Endothelial cell of umbilical vein (primary cell): Measurements from ENCODE around the gene UNKL. TPM values are rescaled to one million over a fixed set of nuclear protein-coding genes. Genes with fewer than 3 reads are reported as not detected.

Source experiments
- BruUV-seq: library from RNA; stranded (reverse); fragments of 400-500 nt; replicated peaks from 2 replicates; lab custom pipeline; 2021; lab: Mats Ljungman, UMichigan
- CTCF ChIA-PET: fragments of 300-600, 350-600 bp; sonication (Branson Sonifier 250); formaldehyde crosslinking; loops from one replicate; lab custom pipeline; 2021; ENCODE audit warnings: antibody characterized with exemption, inconsistent platforms; lab: Charles Lee
- POLR2A ChIA-PET: fragments of 300-600, 350-600 bp; sonication (Branson Sonifier 250); formaldehyde crosslinking; loops from one replicate; lab custom pipeline; 2021; ENCODE audit warnings: antibody characterized with exemption, inconsistent platforms; lab: Charles Lee
- DNase-seq: peaks from one replicate; pipeline ENCODE4 v3.0.0-alpha.2; 2011; ENCODE audit warnings: low read depth, low spot score
- FAIRE-seq: peaks from 2 replicates; lab custom pipeline; 2011; peaks lifted over from hg19 to GRCh38; lab: Jason Lieb, UNC
- H2AFZ ChIP-seq: 2 replicates; pipeline ENCODE4 v1.6.0; 2012; ENCODE audit warnings: low read depth, low read length, control low read depth, inconsistent platforms
- H3K27ac ChIP-seq: 2 replicates; pipeline ENCODE4 v1.5.1; 2011; ENCODE audit warnings: low read depth, mild to moderate bottlenecking, control low read depth, low read length, moderate library complexity; ENCODE audit not compliant: insufficient read depth
- H3K27me3 ChIP-seq, 2 experiments: 2 replicates each; pipeline versions ENCODE4 v1.6.0 to v1.6.1; 2011; ENCODE audit warnings: low read length in 2 of 2, mixed read lengths in 1 of 2; ENCODE audit not compliant: control insufficient read depth in 2 of 2, insufficient read depth in 2 of 2
- H3K36me3 ChIP-seq, 2 experiments: 2 replicates in 1 of 2; 3 replicates in 1 of 2; pipeline ENCODE4 v1.5.1; 2011; ENCODE audit warnings: low read length in 2 of 2, mild to moderate bottlenecking in 1 of 2, moderate library complexity in 1 of 2; ENCODE audit not compliant: control insufficient read depth in 2 of 2, insufficient read depth in 2 of 2; ENCODE audit errors: extremely low read depth in 1 of 2
- H3K4me1 ChIP-seq: 3 replicates; pipeline ENCODE4 v1.5.1; 2011; ENCODE audit warnings: mild to moderate bottlenecking, low read length; ENCODE audit not compliant: control insufficient read depth, insufficient read depth; ENCODE audit errors: extremely low read depth
- H3K4me2 ChIP-seq: 2 replicates; pipeline ENCODE4 v1.6.1; 2011; ENCODE audit warnings: low read length, control low read depth, mixed read lengths; ENCODE audit not compliant: insufficient read depth
- H3K4me3 ChIP-seq, 3 experiments: fragments of 200-600 bp in 1 of 3; sonication (generic), shearing (Covaris generic) in 1 of 3; replicated peaks in 1 of 3; 2 replicates each; pipeline ENCODE4 v1.5.1; 2011 to 2016; ENCODE audit warnings: control low read depth in 3 of 3, low read length in 3 of 3, mild to moderate bottlenecking in 2 of 3, inconsistent platforms in 1 of 3, low read depth in 1 of 3, moderate library complexity in 1 of 3; ENCODE audit not compliant: insufficient read depth in 1 of 3
- H3K79me2 ChIP-seq: 2 replicates; pipeline ENCODE4 v1.6.0; 2012; ENCODE audit warnings: low read length, inconsistent platforms; ENCODE audit not compliant: control insufficient read depth, insufficient read depth
- H3K9ac ChIP-seq: replicated peaks from 2 replicates; pipeline ENCODE3; 2011; ENCODE audit warnings: low read length, control low read depth; ENCODE audit not compliant: insufficient read depth; ENCODE audit errors: extremely low read depth
- H3K9me1 ChIP-seq: replicated peaks from 3 replicates; pipeline ENCODE4 v1.6.0; 2011; ENCODE audit warnings: mild to moderate bottlenecking, low read length; ENCODE audit not compliant: control insufficient read depth, insufficient read depth; ENCODE audit errors: extremely low read depth
- H3K9me3 ChIP-seq: replicated peaks from 2 replicates; pipeline ENCODE4 v1.5.1; 2012; ENCODE audit warnings: low read length, inconsistent platforms; ENCODE audit not compliant: control insufficient read depth, insufficient read depth
- H4K20me1 ChIP-seq: replicated peaks from 2 replicates; pipeline ENCODE3; 2011; ENCODE audit warnings: mild to moderate bottlenecking, low read length; ENCODE audit not compliant: control insufficient read depth, insufficient read depth; ENCODE audit errors: extremely low read depth
- FOS ChIP-seq: IDR thresholded peaks from 2 replicates; pipeline ENCODE4 v1.6.1; 2011; ENCODE audit warnings: mild to moderate bottlenecking, low read length, moderate library complexity, borderline replicate concordance; ENCODE audit not compliant: insufficient read depth
- MAX ChIP-seq: IDR thresholded peaks from 2 replicates; pipeline ENCODE4 v1.6.1; 2011; ENCODE audit not compliant: insufficient read depth, insufficient read length
- POLR2A ChIP-seq: IDR thresholded peaks from 2 replicates; pipeline ENCODE4 v1.6.1; 2012; ENCODE audit warnings: low read depth, mild to moderate bottlenecking, control low read depth, low read length
- dilution Hi-C: fragments of 300-500 bp; cut with MboI; formaldehyde crosslinking; loops from one replicate; pipeline ENCODE4 v1.15.0; 2019; ENCODE audit warnings: low sequenced_read_pairs; ENCODE audit not compliant: extremely low pct_ligation_motif_present
- intact Hi-C: fragments of 100-400 bp; cut with micrococcal nuclease; formaldehyde crosslinking; loops from one replicate; pipeline ENCODE4 v1.10.0; 2022
- polyA plus RNA-seq, 4 experiments: library from polyadenylated mRNA; depleted of rRNA in 3 of 4; stranded (reverse) in 3 of 4; unstranded in 1 of 4; fragments of >200 nt; gene quantifications; 2 replicates each; pipeline versions ENCODE4 v1.2.1 to v1.2.3, GENCODE V29; 2011 to 2012; ENCODE audit warnings: missing spikeins in 1 of 4
- total RNA-seq: library from RNA; stranded (reverse); gene quantifications from 2 replicates; pipeline ENCODE4 v1.2.3, GENCODE V29; 2021
- TF ChIP-seq, protein P1 (sequence below), 2 donors: IDR thresholded peaks; 1 replicate in 1 of 2; 2 replicates in 1 of 2; pipeline ENCODE4 v1.5.1; 2011; ENCODE audit warnings: low read length in 2 of 2, mild to moderate bottlenecking in 2 of 2, moderate library complexity in 2 of 2, control low read depth in 1 of 2, inconsistent platforms in 1 of 2, low read depth in 1 of 2; ENCODE audit not compliant: insufficient read depth in 1 of 2; ENCODE audit errors: extremely low read depth in 1 of 2

Gene UNKL
- total and polyA plus RNA-seq, 2 donors (not counting 3 experiments of a cell fraction or from before 2014, with no cell fraction given): 17.1 to 32.8 TPM

DNA sequence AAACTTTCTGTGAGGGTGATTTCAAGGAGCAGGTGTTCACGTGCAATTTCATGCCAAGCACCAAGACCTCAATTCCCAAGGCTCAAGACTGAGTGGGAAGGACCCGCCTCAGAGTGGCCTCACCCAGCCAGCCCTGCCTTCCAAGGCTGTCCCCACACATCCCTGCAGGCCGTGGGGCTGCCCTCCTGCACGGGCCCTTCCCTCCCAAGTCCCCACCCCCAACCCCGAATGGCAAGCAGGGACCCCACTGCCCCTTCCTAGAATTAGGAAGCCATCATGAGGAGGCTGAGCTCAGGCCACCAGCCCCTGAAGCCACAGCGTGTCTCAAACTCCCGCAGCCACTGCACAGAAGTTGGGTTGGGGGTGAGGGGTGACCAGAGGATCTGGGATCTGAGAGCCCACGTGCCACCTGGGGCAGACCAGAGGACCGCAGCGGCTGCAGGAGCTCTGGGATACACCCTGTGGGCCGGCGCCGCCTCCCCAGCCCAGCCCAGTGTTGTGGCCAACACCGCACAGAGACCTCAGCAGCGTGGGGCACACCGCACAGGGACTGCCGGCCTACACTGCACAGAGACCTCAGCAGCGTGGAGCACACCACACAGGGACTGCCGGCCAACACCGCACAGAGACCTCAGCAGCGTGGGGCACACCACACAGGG is 42.1 kb downstream of the UNKL start:
- TF ChIP-seq MAX (no peak), FOS (no peak)
- Histone ChIP-seq H3K9ac (no peak overlapping the region), H3K4me1 (no peaks in the 10 kb centered on the region), H3K9me3 (no peaks in the 10 kb centered on the region), H3K36me3 (peaks cover 0 to 3% of the 10 kb centered on the region in 2 experiments), H4K20me1 (no peaks in the 10 kb centered on the region), H3K79me2 (peaks cover 6% of the 10 kb centered on the region), H3K4me3 (no peak overlapping the region), H3K9me1 (no peaks in the 10 kb centered on the region), H3K4me2 (no peak overlapping the region), H3K27ac (no peak overlapping the region), H2AFZ (no peak overlapping the region), H3K27me3 (no peaks in the 10 kb centered on the region)
- no peak for DNase-seq
- ChIA-PET POLR2A (no interaction called here), CTCF (no interaction called here)
- intact Hi-C loops: no loop called here
- dilution Hi-C loops: no loop called here
- BruUV-seq: no TSS peak
- no peak for FAIRE-seq

DNA sequence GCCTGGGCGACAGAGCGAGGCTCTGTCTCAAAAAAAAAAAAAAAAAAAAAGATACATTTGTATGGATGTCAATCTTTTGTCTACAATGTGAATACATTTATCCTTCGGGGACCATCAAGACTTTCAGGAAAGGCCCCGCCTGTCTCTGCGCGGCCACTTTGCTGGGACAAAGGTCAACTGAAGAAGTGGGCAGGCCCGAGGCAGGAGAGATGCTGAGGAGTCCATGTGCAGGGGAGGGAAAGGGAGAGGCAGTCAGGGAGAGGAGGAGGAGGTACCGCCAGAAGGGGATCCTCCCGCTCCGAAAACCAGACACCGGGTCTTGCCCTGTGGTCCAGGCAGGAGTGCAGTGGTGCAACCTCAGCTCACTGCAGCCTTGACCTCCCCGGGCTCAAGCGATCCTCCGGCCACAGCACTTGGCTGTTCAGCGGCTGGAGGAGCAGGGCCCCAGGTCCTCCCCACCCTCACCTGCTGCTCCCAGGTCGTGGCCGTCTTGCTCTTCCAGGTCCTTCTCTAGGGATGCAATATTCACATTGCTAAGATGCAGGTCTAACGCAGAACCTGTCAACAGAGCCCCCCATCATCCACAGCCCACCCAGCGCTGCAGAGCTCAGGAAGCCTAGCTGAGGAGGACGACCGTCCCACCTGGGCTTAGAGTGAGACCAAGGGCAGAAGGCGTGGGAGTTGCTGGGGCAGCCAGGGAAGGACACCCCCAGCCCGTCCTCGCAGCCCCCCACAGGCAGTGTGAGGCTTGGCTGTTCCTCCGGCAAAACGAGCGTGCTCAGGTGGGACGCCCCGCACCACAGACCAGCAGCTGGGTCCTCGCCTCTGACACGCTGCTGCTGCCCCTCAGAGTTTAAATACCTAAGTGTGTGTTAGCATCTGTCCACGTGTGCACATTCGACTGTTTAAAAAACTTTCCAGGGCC is 43.2 kb downstream of the UNKL start:
- no peak overlapping the region for H3K27ac ChIP-seq
- peaks cover 4% of the 10 kb centered on the region for H3K79me2 ChIP-seq
- no TSS peak for BruUV-seq
- no peaks in the 10 kb centered on the region for H3K9me3 ChIP-seq
- no peak overlapping the region for H2AFZ ChIP-seq
- no peaks in the 10 kb centered on the region for H4K20me1 ChIP-seq
- no peaks in the 10 kb centered on the region for H3K9me1 ChIP-seq
- ChIA-PET POLR2A (no interaction called here), CTCF (no interaction called here)
- no peak for FAIRE-seq
- no peaks in the 10 kb centered on the region for H3K27me3 ChIP-seq
- H3K4me1 ChIP-seq: no peaks in the 10 kb centered on the region
- no peak overlapping the region for H3K9ac ChIP-seq
- dilution Hi-C loops: no loop called here
- intact Hi-C loops: no loop called here
- no peak for DNase-seq
- TF ChIP-seq, protein P1, sequence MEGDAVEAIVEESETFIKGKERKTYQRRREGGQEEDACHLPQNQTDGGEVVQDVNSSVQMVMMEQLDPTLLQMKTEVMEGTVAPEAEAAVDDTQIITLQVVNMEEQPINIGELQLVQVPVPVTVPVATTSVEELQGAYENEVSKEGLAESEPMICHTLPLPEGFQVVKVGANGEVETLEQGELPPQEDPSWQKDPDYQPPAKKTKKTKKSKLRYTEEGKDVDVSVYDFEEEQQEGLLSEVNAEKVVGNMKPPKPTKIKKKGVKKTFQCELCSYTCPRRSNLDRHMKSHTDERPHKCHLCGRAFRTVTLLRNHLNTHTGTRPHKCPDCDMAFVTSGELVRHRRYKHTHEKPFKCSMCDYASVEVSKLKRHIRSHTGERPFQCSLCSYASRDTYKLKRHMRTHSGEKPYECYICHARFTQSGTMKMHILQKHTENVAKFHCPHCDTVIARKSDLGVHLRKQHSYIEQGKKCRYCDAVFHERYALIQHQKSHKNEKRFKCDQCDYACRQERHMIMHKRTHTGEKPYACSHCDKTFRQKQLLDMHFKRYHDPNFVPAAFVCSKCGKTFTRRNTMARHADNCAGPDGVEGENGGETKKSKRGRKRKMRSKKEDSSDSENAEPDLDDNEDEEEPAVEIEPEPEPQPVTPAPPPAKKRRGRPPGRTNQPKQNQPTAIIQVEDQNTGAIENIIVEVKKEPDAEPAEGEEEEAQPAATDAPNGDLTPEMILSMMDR (IDR thresholded peaks at IDR 0.05; ENCODE audit: extremely low read depth in 1 of 2, insufficient read depth in 1 of 2, low read depth in 1 of 2, low read length in 2 of 2): no peak
- TF ChIP-seq POLR2A: no peak
- H3K4me2 ChIP-seq: no peak overlapping the region
- no peak overlapping the region for H3K4me3 ChIP-seq
- peaks cover 5 to 11% of the 10 kb centered on the region in 2 experiments for H3K36me3 ChIP-seq
